ENCODE results near the gene IFT20.
"Not testable (repeated sequence)": the region's sequence is repeated elsewhere in the genome, so short reads cannot be mapped to it uniquely, and the experiment has no call there.

IFT20 gene

GRCh38 chr17:28317099-28317965 is 17.9 kb downstream of the IFT20 start:
- in situ Hi-C loops (cut with MboI; ENCODE audit: low sequenced_read_pairs) = no loop called here

GRCh38 chr17:28315846-28316705 is 19.2 kb downstream of the IFT20 start:
- in situ Hi-C loops (cut with MboI; ENCODE audit: low sequenced_read_pairs) = no loop called here

GRCh38 chr17:28313841-28314240 is 21.4 kb downstream of the IFT20 start:
- in situ Hi-C loops (cut with MboI; ENCODE audit: low sequenced_read_pairs) = no loop called here

GRCh38 chr17:28306954-28307401 is 28.3 kb downstream of the IFT20 start:
- in situ Hi-C loops (cut with MboI; ENCODE audit: low sequenced_read_pairs) = no loop called here

GRCh38 chr17:28298449-28298848 is 36.8 kb downstream of the IFT20 start:
- in situ Hi-C loops (cut with MboI; ENCODE audit: low sequenced_read_pairs) = no loop called here

GRCh38 chr17:28295677-28296578 is 39.3 kb downstream of the IFT20 start:
- in situ Hi-C loops (cut with MboI; ENCODE audit: low sequenced_read_pairs) = no loop called here

GRCh38 chr17:28293994-28294393 is 41.3 kb downstream of the IFT20 start:
- in situ Hi-C loops (cut with MboI; ENCODE audit: low sequenced_read_pairs) = no loop called here

- in situ Hi-C loops (cut with MboI; ENCODE audit: low sequenced_read_pairs) = not testable (repeated sequence)
Observed at GRCh38 chr17:28292878-28293277, 42.4 kb downstream of the IFT20 start.

- in situ Hi-C loops (cut with MboI; ENCODE audit: low sequenced_read_pairs) = no loop called here
Observed at GRCh38 chr17:28291780-28292330, 43.4 kb downstream of the IFT20 start.

- in situ Hi-C loops (cut with MboI; ENCODE audit: low sequenced_read_pairs) = no loop called here
Observed at GRCh38 chr17:28290703-28291102, 44.6 kb downstream of the IFT20 start.

GRCh38 chr17:28285965-28286364 is 49.3 kb downstream of the IFT20 start:
- in situ Hi-C loops (cut with MboI; ENCODE audit: low sequenced_read_pairs) = no loop called here

GRCh38 chr17:28282596-28282995 is 52.7 kb downstream of the IFT20 start:
- in situ Hi-C loops (cut with MboI; ENCODE audit: low sequenced_read_pairs) = no loop called here

- in situ Hi-C loops (cut with MboI; ENCODE audit: low sequenced_read_pairs) = no loop called here
Observed at GRCh38 chr17:28280826-28281225, 54.4 kb downstream of the IFT20 start.

GRCh38 chr17:28279411-28279810 is 55.9 kb downstream of the IFT20 start:
- in situ Hi-C loops (cut with MboI; ENCODE audit: low sequenced_read_pairs) = no loop called here

Measured in HL-60/S4 (cell line).